Smooth muscle cell (in vitro differentiated cells): ENCODE data around the gene HSF4. TPM values are rescaled to one million over a fixed set of nuclear protein-coding genes. Genes with fewer than 3 reads are reported as not detected.

Experiments used
- DNase-seq: peaks from one replicate; lab custom pipeline; 2025; ENCODE audit not compliant: unreplicated experiment; lab: John Stamatoyannopoulos, UW
- H2AFZ ChIP-seq: fragments of 200-600 bp; sonication (generic); 2 replicates; pipeline ENCODE4 v1.6.0; 2016; ENCODE audit warnings: antibody characterized with exemption, low read depth, mild to moderate bottlenecking
- H3F3A ChIP-seq: fragments of 200-600 bp; sonication (generic); 2 replicates; pipeline ENCODE4 v1.6.0; 2017; ENCODE audit warnings: antibody characterized with exemption, low read depth
- H3K27ac ChIP-seq: fragments of 200-600 bp; sonication (generic); 2 replicates; pipeline ENCODE4 v1.5.1; 2016; ENCODE audit warnings: low read depth, mild to moderate bottlenecking
- H3K27me3 ChIP-seq: fragments of 200-600 bp; sonication (generic); 2 replicates; pipeline ENCODE4 v1.6.1; 2016; ENCODE audit warnings: low read depth, mild to moderate bottlenecking
- H3K36me3 ChIP-seq: fragments of 200-600 bp; sonication (generic); 2 replicates; pipeline ENCODE4 v1.5.1; 2016; ENCODE audit warnings: low read depth
- H3K4me1 ChIP-seq: fragments of 200-600 bp; sonication (generic); 2 replicates; pipeline ENCODE4 v1.5.1; 2016; ENCODE audit warnings: low read depth
- H3K4me2 ChIP-seq: fragments of 200-600 bp; sonication (generic); 2 replicates; pipeline ENCODE4 v1.6.0; 2016; ENCODE audit warnings: mild to moderate bottlenecking
- H3K4me3 ChIP-seq: fragments of 200-600 bp; sonication (generic); 2 replicates; pipeline ENCODE4 v1.5.1; 2016; ENCODE audit warnings: mild to moderate bottlenecking
- H3K79me2 ChIP-seq: fragments of 200-600 bp; sonication (generic); 2 replicates; pipeline ENCODE4 v1.6.0; 2016; ENCODE audit warnings: low read depth, mild to moderate bottlenecking
- H3K9ac ChIP-seq: fragments of 200-600 bp; sonication (generic); 2 replicates; pipeline ENCODE4 v1.6.0; 2016; ENCODE audit warnings: low read depth
- H3K9me3 ChIP-seq: fragments of 200-600 bp; sonication (generic); replicated peaks from 2 replicates; pipeline ENCODE4 v1.5.1; 2016; ENCODE audit warnings: low read depth
- H4K20me1 ChIP-seq: fragments of 200-600 bp; sonication (generic); 2 replicates; pipeline ENCODE4 v1.6.0; 2016; ENCODE audit warnings: low read depth
- WGBS: methylation state at CpG from one replicate; pipeline ENCODE4 v1.1.7; 2016; ENCODE audit warnings: low lambda C conversion rate; 5-methylcytosine and 5-hydroxymethylcytosine counted together
- polyA plus RNA-seq: library from polyadenylated mRNA; unstranded; fragments of >200 nt; fragmentation: Nextera tagmentation; extraction: Ambion mirVana; gene quantifications from 2 replicates; pipeline ENCODE4 v1.2.1, GENCODE V29; 2016
- total RNA-seq: library from RNA; depleted of rRNA; stranded (reverse); fragments of >200 nt; gene quantifications from 2 replicates; pipeline ENCODE4 v1.2.3, GENCODE V29; 2014
- TF ChIP-seq, protein P1 (sequence below): fragments of 200-600 bp; sonication (generic); IDR thresholded peaks from 2 replicates; pipeline ENCODE4 v1.5.1; 2017; ENCODE audit warnings: borderline replicate concordance, mild to moderate bottlenecking, antibody characterized with exemption; ENCODE audit not compliant: insufficient read depth, poor library complexity, severe bottlenecking

HSF4 gene, protein sequence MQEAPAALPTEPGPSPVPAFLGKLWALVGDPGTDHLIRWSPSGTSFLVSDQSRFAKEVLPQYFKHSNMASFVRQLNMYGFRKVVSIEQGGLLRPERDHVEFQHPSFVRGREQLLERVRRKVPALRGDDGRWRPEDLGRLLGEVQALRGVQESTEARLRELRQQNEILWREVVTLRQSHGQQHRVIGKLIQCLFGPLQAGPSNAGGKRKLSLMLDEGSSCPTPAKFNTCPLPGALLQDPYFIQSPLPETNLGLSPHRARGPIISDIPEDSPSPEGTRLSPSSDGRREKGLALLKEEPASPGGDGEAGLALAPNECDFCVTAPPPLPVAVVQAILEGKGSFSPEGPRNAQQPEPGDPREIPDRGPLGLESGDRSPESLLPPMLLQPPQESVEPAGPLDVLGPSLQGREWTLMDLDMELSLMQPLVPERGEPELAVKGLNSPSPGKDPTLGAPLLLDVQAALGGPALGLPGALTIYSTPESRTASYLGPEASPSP
- total RNA-seq (2.9 and 6.1 TPM in 2 replicates), polyA plus RNA-seq (2.9 and 3.9 TPM in 2 replicates)

- no peaks in the 10 kb centered on the region for H3K36me3 ChIP-seq
- H3K9me3 ChIP-seq: no peaks in the 10 kb centered on the region
- peaks cover 65% of the 10 kb centered on the region for H3K27me3 ChIP-seq
- peaks cover 2% of the 10 kb centered on the region for H3F3A ChIP-seq
- DNase-seq: no peak
- H3K9ac ChIP-seq: no peak within 1 kb of the TSS
- H4K20me1 ChIP-seq: peaks cover 29% of the 10 kb centered on the region
- no peak within 1 kb of the TSS for H3K27ac ChIP-seq
- H2AFZ ChIP-seq: no peak within 1 kb of the TSS
- no peaks in the 10 kb centered on the region for H3K79me2 ChIP-seq
- TF ChIP-seq, protein P1, sequence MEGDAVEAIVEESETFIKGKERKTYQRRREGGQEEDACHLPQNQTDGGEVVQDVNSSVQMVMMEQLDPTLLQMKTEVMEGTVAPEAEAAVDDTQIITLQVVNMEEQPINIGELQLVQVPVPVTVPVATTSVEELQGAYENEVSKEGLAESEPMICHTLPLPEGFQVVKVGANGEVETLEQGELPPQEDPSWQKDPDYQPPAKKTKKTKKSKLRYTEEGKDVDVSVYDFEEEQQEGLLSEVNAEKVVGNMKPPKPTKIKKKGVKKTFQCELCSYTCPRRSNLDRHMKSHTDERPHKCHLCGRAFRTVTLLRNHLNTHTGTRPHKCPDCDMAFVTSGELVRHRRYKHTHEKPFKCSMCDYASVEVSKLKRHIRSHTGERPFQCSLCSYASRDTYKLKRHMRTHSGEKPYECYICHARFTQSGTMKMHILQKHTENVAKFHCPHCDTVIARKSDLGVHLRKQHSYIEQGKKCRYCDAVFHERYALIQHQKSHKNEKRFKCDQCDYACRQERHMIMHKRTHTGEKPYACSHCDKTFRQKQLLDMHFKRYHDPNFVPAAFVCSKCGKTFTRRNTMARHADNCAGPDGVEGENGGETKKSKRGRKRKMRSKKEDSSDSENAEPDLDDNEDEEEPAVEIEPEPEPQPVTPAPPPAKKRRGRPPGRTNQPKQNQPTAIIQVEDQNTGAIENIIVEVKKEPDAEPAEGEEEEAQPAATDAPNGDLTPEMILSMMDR: no peak
- H3K4me3 ChIP-seq: peak within 1 kb of the TSS; percentile 40
- peak within 1 kb of the TSS; percentile 87 for H3K4me2 ChIP-seq
- 4% methylated on average over 33 of the region's 41 CpGs for WGBS
- H3K4me1 ChIP-seq: peaks cover 19% of the 10 kb centered on the region
Observed at GRCh38 chr16:67164599-67165061, at the start of gene HSF4. Gene HSF4, plus strand, starts transcription at chr16:67164745. Its CDS starts 67 bp downstream, at chr16:67164812.

- Histone ChIP-seq H3K79me2 (peaks cover 70% of the 10 kb centered on the region), H3K27me3 (no peaks in the 10 kb centered on the region), H3K9ac (peak overlapping the region; percentile 82), H3K4me3 (no peak overlapping the region), H3K27ac (peak overlapping the region; percentile 96), H2AFZ (no peak overlapping the region), H3K9me3 (no peaks in the 10 kb centered on the region), H3K4me1 (peaks cover 16% of the 10 kb centered on the region), H3F3A (peaks cover 11% of the 10 kb centered on the region), H3K4me2 (peak overlapping the region; percentile 48), H3K36me3 (no peaks in the 10 kb centered on the region), H4K20me1 (peaks cover 17% of the 10 kb centered on the region)
- WGBS: 70% methylated on average over 2 of the region's 2 CpGs
- no peak for DNase-seq
- TF ChIP-seq, protein P1: no peak
Observed at GRCh38 chr16:67114793-67115192, 49.8 kb upstream of the HSF4 start.

DNA sequence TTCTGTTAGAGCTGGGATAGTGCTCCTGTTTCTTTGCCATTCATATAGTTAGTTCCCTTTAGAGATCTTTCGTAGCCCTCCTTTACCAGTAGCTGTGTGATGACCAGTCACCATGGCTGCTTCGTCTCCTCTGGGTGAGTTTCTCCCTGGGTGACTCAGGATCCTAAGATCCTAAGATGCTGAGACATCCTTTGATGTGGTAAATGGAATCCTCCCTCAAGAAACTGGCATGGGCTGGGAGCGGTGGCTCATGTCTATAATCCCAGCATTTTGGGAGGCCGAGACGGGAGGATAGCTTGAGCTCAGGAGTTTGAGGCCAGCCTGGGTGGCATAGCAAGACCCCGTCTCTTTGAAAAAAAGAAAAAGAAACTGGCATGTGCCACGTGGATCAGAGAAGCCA lies 48.9 kb upstream of the HSF4 start:
- no peak for DNase-seq
- Histone ChIP-seq H3K4me1 (peaks cover 13% of the 10 kb centered on the region), H3K79me2 (peaks cover 62% of the 10 kb centered on the region), H4K20me1 (peaks cover 26% of the 10 kb centered on the region), H3K9me3 (no peaks in the 10 kb centered on the region), H3K27me3 (no peaks in the 10 kb centered on the region), H3K9ac (peak overlapping the region; percentile 82), H3K36me3 (no peaks in the 10 kb centered on the region), H3F3A (peaks cover 11% of the 10 kb centered on the region), H3K27ac (peak overlapping the region; percentile 96), H3K4me2 (peak overlapping the region; percentile 48), H3K4me3 (no peak overlapping the region), H2AFZ (no peak overlapping the region)
- WGBS: 20% methylated on average over 7 of the region's 7 CpGs
- TF ChIP-seq, protein P1: no peak
